GM19099 (cell line): ENCODE results near the gene ZNF579.

ENCODE experiments used
- POLR2A ChIP-seq: IDR thresholded peaks from 3 replicates; pipeline ENCODE4 v1.6.1; 2011; ENCODE audit warnings: low read depth; ENCODE audit not compliant: insufficient read length; ENCODE audit errors: extremely low read depth

The ZNF579 gene

GRCh38 chr19:55540619-55541018 is 40.0 kb downstream of the ZNF579 start:
- no peak for TF ChIP-seq POLR2A

GRCh38 chr19:55539090-55539984 is 41.3 kb downstream of the ZNF579 start:
- TF ChIP-seq POLR2A = no peak

GRCh38 chr19:55538132-55538531 is 42.5 kb downstream of the ZNF579 start:
- TF ChIP-seq POLR2A = no peak

GRCh38 chr19:55537741-55538111 is 42.9 kb downstream of the ZNF579 start:
- TF ChIP-seq POLR2A = no peak

GRCh38 chr19:55536951-55537740 is 43.5 kb downstream of the ZNF579 start, which contains the start of gene SBK2:
Gene SBK2 (minus strand): TSS chr19:55537133. CDS start chr19:55536294, 839 bp downstream.
- no peak for TF ChIP-seq POLR2A

- no peak for TF ChIP-seq POLR2A
Measured at GRCh38 chr19:55536366-55536765, 44.3 kb downstream of the ZNF579 start.

GRCh38 chr19:55535965-55536350 is 44.7 kb downstream of the ZNF579 start:
- no peak for TF ChIP-seq POLR2A

GRCh38 chr19:55535173-55535964 is 45.3 kb downstream of the ZNF579 start:
- no peak for TF ChIP-seq POLR2A

- no peak for TF ChIP-seq POLR2A
Measured at GRCh38 chr19:55530996-55531395, 49.7 kb downstream of the ZNF579 start.

GRCh38 chr19:55529636-55530234 is 50.9 kb downstream of the ZNF579 start:
- TF ChIP-seq POLR2A = no peak

- TF ChIP-seq POLR2A = no peak
Measured at GRCh38 chr19:55528030-55528803, 52.4 kb downstream of the ZNF579 start.

GRCh38 chr19:55527197-55528029 is 53.2 kb downstream of the ZNF579 start:
- no peak for TF ChIP-seq POLR2A
